ENCODE results near the gene CAPN13.

The CAPN13 gene

DNA sequence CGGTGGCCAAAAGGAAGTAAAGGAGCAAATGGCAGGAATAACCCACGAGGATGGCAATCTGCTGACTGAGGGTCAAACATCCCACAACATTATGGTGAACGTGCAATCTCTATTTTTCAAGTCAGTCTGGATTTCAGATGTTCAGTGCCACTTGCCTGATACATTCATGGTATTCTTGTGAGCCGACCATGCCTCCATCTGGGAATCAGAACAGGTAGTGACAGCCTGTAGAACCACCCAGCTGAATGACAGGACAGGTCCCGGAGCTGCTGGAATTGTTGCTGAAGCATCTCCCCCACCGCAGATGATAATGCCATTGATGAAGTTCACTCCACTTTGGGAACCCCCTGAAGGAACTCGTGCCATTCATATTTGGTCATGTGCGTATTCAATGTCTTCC is 123.2 kb downstream of the CAPN13 start:
- no peak for DNase-seq (ENCODE audit: low read depth in 2 of 2)

DNA sequence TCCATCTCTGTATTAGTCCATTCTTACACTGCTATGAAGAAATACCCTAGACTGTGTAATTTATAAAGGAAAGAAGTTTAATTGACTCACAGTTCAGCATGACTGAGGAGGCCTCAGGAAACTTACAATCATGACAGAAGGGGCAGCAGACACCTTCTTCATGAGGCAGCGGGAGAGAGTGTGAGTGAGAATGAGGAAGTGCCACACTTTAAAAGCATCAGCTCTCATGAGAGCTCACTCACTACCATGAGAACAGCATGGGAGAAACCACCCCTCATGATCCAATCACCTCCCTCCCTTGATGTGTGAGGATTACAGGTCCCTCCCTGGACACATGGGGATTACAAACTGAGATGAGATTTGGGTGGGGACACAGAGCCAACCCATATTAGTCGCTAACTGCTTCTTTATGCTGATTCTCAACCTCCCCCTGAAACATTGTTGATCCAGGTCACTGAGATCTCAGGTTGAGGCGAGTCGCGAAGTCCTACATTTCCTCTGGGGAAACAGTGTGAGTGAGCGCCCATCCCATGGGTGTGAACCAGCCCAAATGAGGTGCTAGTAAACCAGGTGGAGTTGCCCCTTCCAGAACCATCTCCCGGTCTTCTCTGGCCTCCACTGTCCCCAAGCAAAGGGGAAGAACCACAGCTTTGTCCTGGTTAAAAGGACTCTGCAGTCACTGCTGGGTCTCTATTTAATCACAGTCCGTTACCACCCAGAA is 123.8 kb downstream of the CAPN13 start:
- DNase-seq (ENCODE audit: low read depth in 2 of 2), result no peak

DNA sequence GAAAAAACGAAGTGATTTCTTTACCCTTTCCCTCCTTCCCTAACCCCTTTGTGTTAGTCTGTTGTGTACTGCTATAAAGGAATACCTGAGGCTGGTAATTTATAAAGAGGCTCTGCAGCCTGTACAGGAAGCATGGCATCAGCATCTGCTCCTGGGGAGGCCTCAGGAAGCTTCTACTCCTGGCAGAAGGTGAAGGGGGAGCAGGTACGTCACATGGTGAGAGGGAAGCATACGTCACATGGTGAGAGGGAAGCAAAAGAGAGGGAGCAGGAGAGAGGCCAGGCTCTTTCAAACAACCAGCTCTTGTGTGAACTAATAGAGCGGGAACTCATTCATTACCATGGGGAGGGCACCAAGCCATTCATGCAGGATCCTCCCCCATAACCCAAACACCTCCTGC is 126.2 kb downstream of the CAPN13 start:
- DNase-seq (ENCODE audit: low read depth in 2 of 2), result no peak

DNA sequence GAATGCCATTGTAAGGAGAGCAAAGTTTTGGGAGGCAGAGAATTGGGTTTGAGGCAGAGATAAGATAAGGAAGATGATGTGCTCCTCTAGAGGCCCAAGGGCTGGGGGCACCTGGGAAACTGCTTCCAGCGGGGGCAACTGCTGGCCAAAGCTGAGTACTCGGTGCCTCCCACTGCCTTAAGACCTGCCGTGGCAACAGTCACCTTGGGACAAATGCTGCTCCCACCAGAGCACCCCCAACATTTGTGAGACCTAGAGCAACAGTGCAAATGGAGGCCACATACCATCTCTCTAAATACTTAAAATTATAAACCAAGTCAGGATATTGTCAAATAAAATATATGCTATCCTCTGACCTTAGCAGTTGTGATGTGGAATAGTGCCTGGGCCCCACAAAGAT is 127.1 kb downstream of the CAPN13 start:
- no peak for DNase-seq (ENCODE audit: low read depth in 2 of 2)

DNA sequence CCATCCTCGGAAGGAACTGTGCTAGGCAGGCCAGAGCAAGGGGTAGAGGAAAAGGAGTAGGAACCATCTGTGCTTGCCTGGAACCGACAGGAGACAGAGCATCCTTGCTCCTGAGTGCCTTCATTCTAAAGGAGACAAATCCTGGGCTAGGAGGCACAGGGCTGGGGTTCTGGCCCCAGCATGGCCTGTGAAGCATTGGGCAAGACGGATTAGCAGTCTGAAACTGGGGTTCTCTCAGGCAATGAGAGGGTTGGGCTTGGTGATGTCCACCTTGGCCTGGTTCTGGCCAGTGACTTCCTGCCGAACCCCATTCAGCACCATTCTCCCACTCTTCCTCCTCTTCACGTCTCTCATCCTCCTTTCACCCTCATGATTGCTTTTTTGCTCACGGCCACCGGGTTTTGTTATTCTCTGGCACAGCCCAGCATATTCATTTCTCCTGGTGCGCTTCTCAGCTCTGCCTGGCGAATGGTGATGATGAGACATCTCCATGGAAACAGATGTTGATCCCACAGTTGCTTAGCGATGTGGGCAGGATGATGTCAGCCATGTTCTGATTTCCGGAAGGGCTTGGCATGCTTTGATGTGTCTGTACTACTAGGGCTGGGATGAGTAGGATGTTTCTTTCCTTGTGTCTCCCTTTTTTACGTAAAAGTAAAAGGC is 127.7 kb downstream of the CAPN13 start:
- no peak for DNase-seq (ENCODE audit: low read depth in 2 of 2)

DNA sequence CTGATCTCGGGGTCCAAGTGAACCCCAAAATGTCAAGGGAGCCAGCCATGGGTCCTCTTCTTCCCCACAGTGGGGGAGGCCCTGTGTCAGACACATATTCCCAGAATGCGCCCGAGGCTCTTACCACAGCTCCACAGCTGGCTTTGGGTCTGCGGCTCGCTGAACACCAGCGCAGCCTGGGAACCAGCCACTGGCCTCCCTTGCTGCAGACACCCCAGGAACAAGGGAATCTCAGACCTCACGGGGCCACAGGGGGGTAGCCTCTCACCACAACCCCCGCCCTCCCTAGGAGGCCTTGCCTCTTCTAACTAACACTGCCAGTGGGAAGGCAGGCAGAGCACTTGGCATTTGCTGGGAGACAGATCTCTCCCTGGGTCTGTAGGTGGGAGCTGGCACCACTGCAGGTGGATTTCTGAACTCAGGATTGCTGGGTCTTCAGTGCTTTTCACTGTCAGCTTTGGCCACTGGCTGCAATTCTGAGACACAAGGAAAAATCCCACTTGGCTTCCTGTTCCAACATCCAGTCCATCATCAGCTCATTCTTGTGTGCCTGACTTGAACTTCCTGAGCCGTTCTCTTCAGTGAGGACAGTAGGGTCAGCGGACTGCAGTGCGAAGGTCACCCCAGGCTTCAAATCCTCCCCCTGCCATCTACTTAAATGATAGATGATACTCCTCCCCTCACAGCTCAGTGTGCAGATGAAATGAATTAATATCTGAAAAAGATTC is 128.7 kb downstream of the CAPN13 start:
- DNase-seq (ENCODE audit: low read depth in 2 of 2), result no peak

DNA sequence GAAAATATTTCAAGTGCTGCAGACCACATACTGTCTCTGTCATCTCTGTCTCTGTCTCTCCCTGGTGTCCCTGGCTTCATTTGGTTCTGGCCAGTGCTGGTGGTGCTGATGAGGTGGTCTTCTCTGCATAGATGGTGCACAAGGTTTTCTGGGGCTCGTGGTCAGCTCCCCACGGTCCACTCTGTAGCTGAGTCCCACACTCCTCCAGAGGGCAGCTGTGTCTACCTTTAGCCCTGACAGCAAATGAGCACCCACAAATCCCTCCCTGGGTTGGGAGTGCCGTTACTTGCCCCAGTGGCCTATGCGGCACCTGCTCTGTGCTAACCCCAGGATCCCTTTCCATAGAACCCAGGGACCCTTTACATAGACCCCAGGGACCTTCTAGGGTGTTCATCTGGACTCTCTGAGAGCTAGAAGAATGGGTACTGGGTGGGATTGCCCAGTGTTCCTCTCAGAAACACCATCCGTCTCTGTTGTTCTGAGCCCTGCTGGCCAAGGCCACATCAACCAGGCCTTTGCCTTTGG is 129.3 kb downstream of the CAPN13 start:
- DNase-seq (ENCODE audit: low read depth in 2 of 2), result no peak

DNA sequence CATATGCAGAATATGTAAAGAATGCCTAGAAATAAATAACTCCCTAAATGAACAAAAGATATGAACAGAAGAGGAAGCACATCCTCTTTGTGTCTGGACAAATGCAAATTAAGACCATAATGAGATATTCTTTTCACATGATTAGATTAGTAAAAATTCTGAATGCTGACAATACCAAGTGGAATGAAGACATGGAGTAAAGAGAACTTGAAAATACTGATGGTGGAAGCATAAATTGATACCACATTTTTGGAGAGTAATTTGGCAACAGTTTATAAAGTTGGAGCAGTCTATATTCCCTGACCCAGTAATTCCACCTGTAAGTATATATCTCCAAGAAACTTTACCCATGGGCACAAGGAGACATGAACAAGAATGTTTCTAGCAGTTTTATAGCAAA is 130.0 kb downstream of the CAPN13 start:
- no peak for DNase-seq (ENCODE audit: low read depth in 2 of 2)

DNA sequence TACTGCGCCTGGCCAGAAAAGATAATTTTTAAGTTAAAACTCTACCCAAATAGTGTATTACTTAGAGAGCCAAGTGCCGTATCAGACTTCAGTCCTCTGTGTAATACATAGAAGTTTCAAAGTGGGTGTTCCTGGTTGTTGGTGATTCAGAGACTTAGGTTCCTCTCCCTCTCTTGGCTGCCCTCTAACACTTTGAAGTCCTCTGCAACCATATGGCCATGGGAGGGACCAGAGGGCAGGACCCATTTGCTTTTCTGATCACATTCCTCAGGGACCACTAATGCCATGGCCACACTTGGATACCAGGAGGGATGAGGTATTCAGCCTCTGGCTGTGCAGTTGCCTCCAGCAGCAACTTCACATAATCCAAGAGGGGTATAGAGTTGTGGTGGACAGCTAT is 131.5 kb downstream of the CAPN13 start:
- no peak for DNase-seq (ENCODE audit: low read depth in 2 of 2)

DNA sequence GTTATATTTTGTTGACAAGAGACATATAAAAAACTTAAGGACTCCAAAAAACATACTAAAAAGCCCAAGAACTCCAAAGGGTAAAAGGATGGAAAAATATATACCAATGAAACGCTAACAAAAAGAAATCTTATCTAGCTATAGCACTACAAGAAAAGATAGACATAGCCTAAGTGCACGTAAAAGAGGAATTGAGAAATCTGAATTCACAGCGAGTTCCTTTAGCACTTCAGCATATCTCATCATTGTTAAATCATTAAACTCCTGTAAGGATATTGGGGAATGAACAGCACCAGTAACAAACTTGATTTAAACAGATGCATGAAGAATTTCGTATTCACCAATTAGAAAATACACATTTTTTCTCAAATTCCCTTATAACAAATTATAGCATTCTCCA is 134.1 kb downstream of the CAPN13 start:
- DNase-seq (ENCODE audit: low read depth in 2 of 2), result no peak

Measured in fibroblast of skin of left quadriceps (primary cell).